ENCODE results near the gene RAB25. TPM values are rescaled to one million over a fixed set of nuclear protein-coding genes. Genes with fewer than 3 reads are reported as not detected.
"Not testable (repeated sequence)": the region's sequence is repeated elsewhere in the genome, so short reads cannot be mapped to it uniquely, and the experiment has no call there.

The RAB25 gene
- total and polyA plus RNA-seq, 8 donors = 57.6 to 148 (median 66.4) TPM

DNA sequence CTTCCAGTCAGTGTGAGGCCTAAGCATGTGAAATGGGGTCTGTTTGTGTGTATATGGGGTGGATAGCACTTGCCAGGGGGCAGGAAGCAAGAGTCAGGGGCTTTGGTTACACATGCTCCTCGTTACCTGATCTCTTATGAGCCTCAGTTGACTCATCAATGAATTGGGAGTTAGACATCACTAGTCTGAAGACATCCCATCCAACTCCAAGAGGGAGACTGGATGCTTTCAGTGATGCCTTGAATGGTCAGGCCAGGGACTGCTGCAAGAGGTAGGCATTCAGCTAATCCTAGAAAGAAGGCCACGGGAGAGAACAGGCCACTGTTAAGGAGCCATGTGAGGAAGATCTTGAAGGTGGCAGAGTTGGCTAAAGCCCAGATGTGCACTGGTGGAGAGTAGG, 6.3 kb downstream of the RAB25 start:
- TF ChIP-seq, protein P1, sequence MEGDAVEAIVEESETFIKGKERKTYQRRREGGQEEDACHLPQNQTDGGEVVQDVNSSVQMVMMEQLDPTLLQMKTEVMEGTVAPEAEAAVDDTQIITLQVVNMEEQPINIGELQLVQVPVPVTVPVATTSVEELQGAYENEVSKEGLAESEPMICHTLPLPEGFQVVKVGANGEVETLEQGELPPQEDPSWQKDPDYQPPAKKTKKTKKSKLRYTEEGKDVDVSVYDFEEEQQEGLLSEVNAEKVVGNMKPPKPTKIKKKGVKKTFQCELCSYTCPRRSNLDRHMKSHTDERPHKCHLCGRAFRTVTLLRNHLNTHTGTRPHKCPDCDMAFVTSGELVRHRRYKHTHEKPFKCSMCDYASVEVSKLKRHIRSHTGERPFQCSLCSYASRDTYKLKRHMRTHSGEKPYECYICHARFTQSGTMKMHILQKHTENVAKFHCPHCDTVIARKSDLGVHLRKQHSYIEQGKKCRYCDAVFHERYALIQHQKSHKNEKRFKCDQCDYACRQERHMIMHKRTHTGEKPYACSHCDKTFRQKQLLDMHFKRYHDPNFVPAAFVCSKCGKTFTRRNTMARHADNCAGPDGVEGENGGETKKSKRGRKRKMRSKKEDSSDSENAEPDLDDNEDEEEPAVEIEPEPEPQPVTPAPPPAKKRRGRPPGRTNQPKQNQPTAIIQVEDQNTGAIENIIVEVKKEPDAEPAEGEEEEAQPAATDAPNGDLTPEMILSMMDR (IDR thresholded peaks at IDR 0.05) = no peak
- ATAC-seq = no peak
- Histone ChIP-seq H3K4me1 (peaks cover 0 to 5% of the 10 kb centered on the region in 2 donors), H3K27me3 (no peaks in the 10 kb centered on the region), H3K4me3 (no peak overlapping the region), H3K36me3 (peaks cover 0 to 5% of the 10 kb centered on the region in 2 donors), H3K9me3 (no peaks in the 10 kb centered on the region), H3K27ac (no peak overlapping the region)
- DNase-seq = no peak
- intact Hi-C loops (cut with DNase I) = no loop called here

DNA sequence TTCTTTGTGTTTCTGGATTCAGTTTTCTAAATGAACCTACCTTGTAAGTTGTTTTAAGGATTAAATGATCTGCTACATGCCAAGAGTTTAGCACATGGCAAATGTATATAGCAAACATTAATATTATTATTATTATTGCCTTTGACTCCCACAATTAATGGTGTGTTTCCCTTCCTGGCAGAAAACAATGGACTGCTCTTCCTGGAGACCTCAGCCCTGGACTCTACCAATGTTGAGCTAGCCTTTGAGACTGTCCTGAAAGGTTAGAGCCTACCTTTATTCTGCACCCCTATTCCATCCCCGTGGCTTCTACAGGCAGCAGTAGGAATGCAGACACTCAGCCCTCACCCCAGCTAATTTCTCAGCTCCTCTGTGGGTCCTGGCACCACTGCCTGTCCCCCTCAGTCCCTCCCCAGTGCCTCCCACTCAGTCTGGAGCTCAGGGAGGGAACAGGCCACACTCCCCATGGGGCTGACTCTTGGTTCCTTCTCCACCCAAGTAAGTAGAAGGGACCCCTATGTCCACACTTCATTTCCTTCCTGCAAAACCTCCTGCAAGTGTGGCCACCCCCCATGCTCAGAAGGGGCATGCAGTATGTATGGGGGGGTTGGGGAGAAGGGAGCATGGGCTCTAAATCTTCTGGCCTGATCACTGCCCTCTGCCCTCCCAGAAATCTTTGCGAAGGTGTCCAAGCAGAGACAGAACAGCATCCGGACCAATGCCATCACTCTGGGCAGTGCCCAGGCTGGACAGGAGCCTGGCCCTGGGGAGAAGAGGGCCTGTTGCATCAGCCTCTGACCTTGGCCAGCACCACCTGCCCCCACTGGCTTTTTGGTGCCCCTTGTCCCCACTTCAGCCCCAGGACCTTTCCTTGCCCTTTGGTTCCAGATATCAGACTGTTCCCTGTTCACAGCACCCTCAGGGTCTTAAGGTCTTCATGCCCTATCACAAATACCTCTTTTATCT, 8.8 kb downstream of the RAB25 start:
- Histone ChIP-seq H3K36me3 (peaks cover 0 to 5% of the 10 kb centered on the region in 2 donors), H3K9me3 (no peaks in the 10 kb centered on the region), H3K4me3 (no peak overlapping the region), H3K27ac (no peak overlapping the region), H3K4me1 (peaks cover 0 to 8% of the 10 kb centered on the region in 2 donors), H3K27me3 (no peaks in the 10 kb centered on the region)
- no peak for DNase-seq
- intact Hi-C loops (cut with DNase I) = no loop called here
- TF ChIP-seq, protein P1 (IDR thresholded peaks at IDR 0.05) = no peak
- no peak for ATAC-seq

DNA sequence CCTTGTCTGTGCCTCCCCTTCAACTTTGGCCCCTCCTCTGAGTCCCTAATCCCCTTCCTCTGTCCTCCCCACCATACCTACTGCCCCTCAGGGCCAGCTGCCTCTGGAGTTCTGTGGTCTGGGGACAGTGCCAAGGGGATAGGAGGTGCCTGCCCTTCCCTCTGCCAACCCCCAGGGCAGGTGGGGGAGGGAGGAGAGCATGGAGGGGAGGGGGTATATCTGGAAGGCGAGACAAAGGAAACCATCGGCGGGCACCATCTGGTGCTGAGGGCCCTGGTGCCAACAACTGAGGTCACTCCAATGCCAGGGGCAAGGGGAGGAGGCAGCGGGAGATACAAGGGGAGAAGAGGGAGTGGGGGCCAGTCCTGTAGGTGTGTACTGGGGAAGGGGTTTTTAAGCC, 9.6 kb downstream of the RAB25 start:
- TF ChIP-seq, protein P1 (IDR thresholded peaks at IDR 0.05) = no peak
- no peak overlapping the region for H3K4me3 ChIP-seq
- intact Hi-C loops (cut with DNase I) = no loop called here
- DNase-seq (no peak), ATAC-seq (no peak)
- H3K36me3 ChIP-seq = peaks cover 0 to 5% of the 10 kb centered on the region in 2 donors
- peaks cover 0 to 16% of the 10 kb centered on the region in 2 donors for H3K4me1 ChIP-seq
- H3K9me3 ChIP-seq = no peaks in the 10 kb centered on the region
- no peaks in the 10 kb centered on the region for H3K27me3 ChIP-seq
- H3K27ac ChIP-seq = no peak overlapping the region

DNA sequence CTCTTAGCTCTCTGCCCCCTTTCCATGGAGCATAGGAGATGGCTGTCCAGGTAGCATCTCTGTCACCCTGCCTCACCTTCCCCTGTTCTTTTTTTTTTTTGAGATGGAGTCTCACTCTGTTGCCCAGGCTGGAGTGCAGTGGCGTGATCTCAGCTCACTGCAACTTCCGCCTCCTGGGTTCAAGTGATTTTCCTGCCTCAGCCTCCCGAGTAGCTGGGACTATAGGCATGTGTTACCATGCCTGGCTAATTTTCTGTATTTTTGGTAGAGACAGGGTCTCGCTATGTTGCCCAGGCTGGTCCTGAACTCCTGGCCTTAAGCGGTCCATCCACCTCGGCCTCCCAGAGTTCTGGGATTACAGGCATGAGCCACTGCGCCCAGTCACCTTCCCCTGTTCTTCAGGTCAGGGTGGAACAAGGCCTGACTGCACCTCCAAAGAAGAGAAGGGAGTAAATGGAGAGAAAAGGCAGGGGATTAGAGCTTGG, 10.4 kb downstream of the RAB25 start:
- H3K9me3 ChIP-seq; H3K36me3 ChIP-seq; ATAC-seq; H3K27me3 ChIP-seq; H3K4me3 ChIP-seq; intact Hi-C loops (cut with DNase I); DNase-seq; H3K27ac ChIP-seq: not testable (repeated sequence)
- peaks cover 0 to 21% of the 10 kb centered on the region in 2 donors for H3K4me1 ChIP-seq

DNA sequence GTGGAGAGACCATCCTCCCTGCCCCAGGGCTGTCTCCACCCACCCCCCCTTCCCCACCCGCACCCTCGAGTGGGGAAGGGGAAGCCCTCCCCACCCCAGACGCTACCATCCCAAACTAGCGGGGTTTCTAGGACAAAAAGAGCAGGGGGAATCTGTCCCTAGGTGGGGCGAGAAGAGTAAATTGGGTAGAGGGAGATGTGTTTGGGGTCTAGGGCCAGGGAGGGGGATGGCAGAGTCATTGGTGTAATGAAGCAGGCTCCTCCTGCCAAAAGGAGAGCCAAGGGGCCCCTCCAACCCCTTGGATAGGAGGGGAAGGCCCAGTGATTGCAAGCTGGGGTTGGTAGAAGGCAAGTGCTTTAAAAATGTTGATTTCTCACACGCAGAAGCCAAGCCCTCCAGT, 11.3 kb downstream of the RAB25 start:
- Histone ChIP-seq H3K9me3 (no peaks in the 10 kb centered on the region), H3K4me1 (peaks cover 0 to 22% of the 10 kb centered on the region in 2 donors), H3K4me3 (no peak overlapping the region), H3K27me3 (peaks cover 0 to 13% of the 10 kb centered on the region in 2 donors), H3K36me3 (peaks cover 0 to 5% of the 10 kb centered on the region in 2 donors), H3K27ac (no peak overlapping the region)
- DNase-seq (no peak), ATAC-seq (no peak)
- intact Hi-C loops (cut with DNase I) = no loop called here
- TF ChIP-seq, protein P1 (IDR thresholded peaks at IDR 0.05) = no peak
